Measurements from ENCODE around the gene SPPL2C. TPM values are rescaled to one million over a fixed set of nuclear protein-coding genes. Genes with fewer than 3 reads are reported as not detected.

The SPPL2C gene
- polyA plus RNA-seq, 1 experiment: not detected

DNA sequence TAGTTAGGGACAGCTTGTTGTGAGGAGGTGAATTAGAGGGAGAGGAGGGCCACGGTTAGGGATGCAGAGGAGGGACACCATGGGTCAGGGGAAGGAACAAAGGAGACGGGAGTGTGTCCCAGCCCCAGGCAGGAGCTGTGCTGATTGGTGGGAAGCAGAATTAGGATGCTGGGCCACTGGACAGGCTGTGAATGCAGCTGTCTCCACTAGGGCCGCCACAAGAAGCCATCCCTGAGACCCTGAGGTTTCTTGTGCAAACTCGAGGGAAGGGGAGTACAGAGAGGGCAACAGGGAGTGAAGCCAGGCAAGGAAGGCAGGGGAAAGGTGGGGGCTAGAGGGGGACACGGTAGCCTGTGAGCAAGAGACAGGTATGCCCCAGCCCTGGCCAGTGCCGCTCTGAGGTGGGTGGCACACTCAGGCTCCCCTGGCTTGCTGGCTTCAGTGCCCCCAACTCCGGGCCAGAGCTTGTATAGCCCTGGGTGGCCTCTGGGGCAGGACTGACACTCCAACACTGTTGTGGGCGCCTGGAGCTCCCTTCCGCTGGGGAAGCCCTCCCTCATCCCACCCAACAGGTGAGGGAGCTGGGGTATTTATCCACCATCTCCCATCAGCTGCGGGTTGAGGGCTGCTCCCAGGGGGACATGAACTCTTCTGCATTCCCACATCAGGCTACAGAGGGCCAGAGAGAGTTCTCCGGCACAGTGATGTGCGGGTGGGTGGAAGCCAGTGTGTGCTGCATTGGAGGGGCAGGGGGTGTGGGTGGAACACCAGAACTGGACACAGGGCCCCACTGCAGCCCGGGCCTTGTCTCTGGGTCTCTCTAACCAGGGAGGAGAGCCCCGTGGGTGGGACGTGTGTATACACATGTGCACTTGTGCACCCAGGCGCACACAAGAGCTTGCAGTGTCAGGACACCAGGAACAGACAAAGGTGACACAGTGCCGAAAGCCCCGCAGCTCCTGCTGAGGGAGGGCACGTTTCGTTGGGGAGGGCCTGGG, 8.3 kb upstream of the SPPL2C start:
- CTCF ChIA-PET: interaction anchor here (0.8 to 1.6 kb wide), 3 partner anchors 16 to 201 kb away, joined by 3 to 6 read pairs (median 5); no protein-coding TSS in a partner anchor
- H3K27ac ChIP-seq (ENCODE audit: low read depth, low read length): no peak overlapping the region
- H3K27me3 ChIP-seq (ENCODE audit: control insufficient read depth, insufficient read depth, low read length): peaks cover 6% of the 10 kb centered on the region
- TF ChIP-seq CTCF (IDR thresholded peaks at IDR 0.05; ENCODE audit: low read depth, low read length): no peak
- POLR2A ChIA-PET: no interaction called here
- no peak overlapping the region for H3K4me3 ChIP-seq (ENCODE audit: low read depth, low read length)
- DNase-seq (ENCODE audit: low read depth, low spot score): no peak
- H3K9me3 ChIP-seq (ENCODE audit: control insufficient read depth, insufficient read depth, low read length): no peaks in the 10 kb centered on the region

DNA sequence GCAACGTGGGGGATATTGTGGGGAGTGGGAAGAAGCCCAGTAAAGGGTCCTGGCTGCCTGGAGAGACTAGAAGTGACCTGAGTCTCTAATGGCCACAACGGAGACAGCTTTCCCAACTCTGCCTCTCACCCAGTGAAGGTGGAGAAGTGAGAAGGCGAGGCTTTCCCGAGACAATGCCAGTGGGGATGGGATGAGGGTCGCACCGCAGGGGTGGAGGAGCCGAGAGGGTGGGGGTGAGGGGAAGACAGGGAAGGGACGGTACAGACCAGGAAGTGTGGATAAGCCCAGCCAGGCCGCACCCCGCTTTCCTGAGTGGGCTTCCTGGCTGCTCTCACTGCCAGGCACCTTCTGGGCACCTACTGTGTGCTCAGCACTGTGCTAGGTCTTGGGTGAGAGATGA, 7.5 kb upstream of the SPPL2C start:
- CTCF ChIA-PET: interaction anchor here (1.1 kb wide), 1 partner anchor 15 kb away, joined by 5 read pairs; no protein-coding TSS in a partner anchor
- no peak for TF ChIP-seq CTCF (IDR thresholded peaks at IDR 0.05; ENCODE audit: low read depth, low read length)
- H3K4me3 ChIP-seq (ENCODE audit: low read depth, low read length): no peak overlapping the region
- POLR2A ChIA-PET: no interaction called here
- H3K27ac ChIP-seq (ENCODE audit: low read depth, low read length): no peak overlapping the region
- no peak for DNase-seq (ENCODE audit: low read depth, low spot score)
- no peaks in the 10 kb centered on the region for H3K9me3 ChIP-seq (ENCODE audit: control insufficient read depth, insufficient read depth, low read length)
- H3K27me3 ChIP-seq (ENCODE audit: control insufficient read depth, insufficient read depth, low read length): peaks cover 9% of the 10 kb centered on the region

GRCh38 chr17:45837603-45838002, 7.1 kb upstream of the SPPL2C start:
- DNase-seq (ENCODE audit: low read depth, low spot score): no peak
- ChIA-PET POLR2A (no interaction called here), CTCF (interaction anchor here (1.1 kb wide), 1 partner anchor 14 kb away, joined by 5 read pairs; no protein-coding TSS in a partner anchor)
- Histone ChIP-seq H3K9me3 (ENCODE audit: control insufficient read depth, insufficient read depth, low read length) (no peaks in the 10 kb centered on the region), H3K27me3 (ENCODE audit: control insufficient read depth, insufficient read depth, low read length) (peaks cover 9% of the 10 kb centered on the region), H3K27ac (ENCODE audit: low read depth, low read length) (no peak overlapping the region), H3K4me3 (ENCODE audit: low read depth, low read length) (no peak overlapping the region)
- no peak for TF ChIP-seq CTCF (IDR thresholded peaks at IDR 0.05; ENCODE audit: low read depth, low read length)

GRCh38 chr17:45838751-45839295, 5.9 kb upstream of the SPPL2C start:
- no peak overlapping the region for H3K27ac ChIP-seq (ENCODE audit: low read depth, low read length)
- ChIA-PET CTCF (interaction anchor here (1.3 kb wide), 1 partner anchor 199 kb away, joined by 6 read pairs; no protein-coding TSS in a partner anchor), POLR2A (no interaction called here)
- H3K9me3 ChIP-seq (ENCODE audit: control insufficient read depth, insufficient read depth, low read length): no peaks in the 10 kb centered on the region
- TF ChIP-seq CTCF (IDR thresholded peaks at IDR 0.05; ENCODE audit: low read depth, low read length): no peak
- no peak overlapping the region for H3K4me3 ChIP-seq (ENCODE audit: low read depth, low read length)
- no peak for DNase-seq (ENCODE audit: low read depth, low spot score)
- peaks cover 9% of the 10 kb centered on the region for H3K27me3 ChIP-seq (ENCODE audit: control insufficient read depth, insufficient read depth, low read length)

- CTCF ChIA-PET: interaction anchor here (1.3 kb wide), 1 partner anchor 200 kb away, joined by 6 read pairs; no protein-coding TSS in a partner anchor
- H3K4me3 ChIP-seq (ENCODE audit: low read depth, low read length): no peak overlapping the region
- no peak overlapping the region for H3K27ac ChIP-seq (ENCODE audit: low read depth, low read length)
- peaks cover 9% of the 10 kb centered on the region for H3K27me3 ChIP-seq (ENCODE audit: control insufficient read depth, insufficient read depth, low read length)
- POLR2A ChIA-PET: no interaction called here
- TF ChIP-seq CTCF (IDR thresholded peaks at IDR 0.05; ENCODE audit: low read depth, low read length): no peak
- no peak for DNase-seq (ENCODE audit: low read depth, low spot score)
- H3K9me3 ChIP-seq (ENCODE audit: control insufficient read depth, insufficient read depth, low read length): no peaks in the 10 kb centered on the region
Observed at GRCh38 chr17:45839442-45839841, 5.2 kb upstream of the SPPL2C start.

Data from AG04450 (cell line).